GM19025 (cell line): ENCODE data around the gene ARL5C.
"Not testable (repeated sequence)": the region's sequence is repeated elsewhere in the genome, so short reads cannot be mapped to it uniquely, and the experiment has no call there.

Experiments used
- ATAC-seq: cut with Tn5 transposase; IDR thresholded peaks from one replicate; pipeline ENCODE4 v1.9.1; 2021; ENCODE audit warnings: mild to moderate bottlenecking, low read depth, moderate library complexity; ENCODE audit not compliant: unreplicated experiment

The ARL5C gene

DNA sequence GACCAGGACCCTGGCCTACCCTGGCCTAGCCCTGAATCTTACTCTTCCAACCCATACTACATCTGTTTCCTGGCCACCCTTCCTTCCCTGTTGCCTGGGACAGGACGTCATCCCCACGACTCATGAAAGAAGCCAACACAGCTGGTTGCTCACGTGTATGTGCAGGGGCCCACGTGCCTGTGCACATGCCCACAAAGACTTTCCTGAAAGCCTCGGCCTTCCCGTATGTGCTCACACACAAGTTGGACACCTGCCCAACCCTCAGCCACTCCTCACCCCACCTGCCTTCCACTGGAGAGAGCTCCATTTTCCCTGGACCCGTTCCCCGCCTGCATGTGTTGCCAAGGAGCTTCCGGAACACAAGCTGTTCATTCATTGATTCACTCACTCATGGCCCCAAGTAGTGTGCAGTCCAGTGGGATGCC, 21.5 kb downstream of the ARL5C start:
- no peak for ATAC-seq

DNA sequence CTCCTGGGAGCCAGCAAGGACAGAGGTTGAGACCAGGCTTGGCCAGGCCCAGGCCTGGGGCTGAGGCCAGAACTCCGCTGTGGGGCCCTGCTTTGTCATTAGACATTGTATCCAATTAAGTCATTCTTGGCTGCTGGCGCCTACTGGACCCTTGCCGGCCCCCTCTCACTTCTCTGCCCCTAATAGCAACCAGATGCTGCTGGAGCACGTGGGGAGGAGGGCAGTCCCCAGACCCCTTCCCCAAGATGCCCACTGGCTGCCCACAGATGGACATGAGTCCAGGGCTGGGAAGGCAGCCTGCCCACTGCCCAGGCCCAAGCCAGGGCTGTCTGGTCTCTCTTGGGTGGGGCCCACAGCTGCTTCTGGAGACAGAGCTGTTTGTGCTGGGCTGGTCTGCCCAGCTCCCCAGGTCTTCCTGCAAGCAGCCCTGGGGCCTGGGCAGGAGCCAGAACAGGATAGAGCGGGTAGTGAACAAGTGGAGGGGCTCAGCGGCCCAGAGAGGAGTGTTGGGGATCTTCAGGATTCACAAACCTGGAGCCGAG, 22.3 kb downstream of the ARL5C start:
- ATAC-seq: no peak

DNA sequence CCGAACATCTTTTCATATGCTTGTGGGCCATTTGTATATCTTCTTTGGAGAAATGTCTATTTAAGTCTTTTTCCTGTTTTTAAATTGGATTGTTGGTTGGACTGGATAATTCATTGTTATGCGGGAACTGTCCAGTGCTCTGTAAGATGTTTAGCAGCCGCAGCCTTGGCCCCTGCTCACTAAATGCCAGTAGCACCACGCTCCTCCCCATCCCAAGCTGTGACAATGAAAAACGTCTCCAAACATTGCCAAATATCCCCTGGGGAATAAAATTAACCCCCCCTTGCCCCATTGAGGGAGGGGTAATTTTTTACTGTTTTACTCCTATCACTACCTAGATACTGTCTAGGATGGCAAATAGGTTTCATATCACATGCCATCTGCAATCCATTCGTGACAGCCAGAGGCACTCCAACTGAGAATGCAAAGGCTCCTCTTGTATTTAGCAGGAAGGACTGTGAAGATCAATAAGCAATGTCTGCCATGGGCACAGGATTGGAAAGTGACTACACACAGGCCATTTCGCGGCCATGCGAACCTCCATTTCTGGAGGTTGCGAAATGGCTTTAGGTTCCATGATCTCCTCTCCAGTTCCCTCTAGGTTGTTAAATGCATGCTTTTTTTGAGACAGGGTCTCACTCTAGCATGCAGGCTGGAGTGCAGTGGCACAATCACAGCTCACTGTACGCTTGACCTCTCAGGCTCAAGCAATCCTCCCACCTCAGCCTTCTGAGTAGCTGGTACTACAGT, 23.9 kb downstream of the ARL5C start:
- no peak for ATAC-seq

DNA sequence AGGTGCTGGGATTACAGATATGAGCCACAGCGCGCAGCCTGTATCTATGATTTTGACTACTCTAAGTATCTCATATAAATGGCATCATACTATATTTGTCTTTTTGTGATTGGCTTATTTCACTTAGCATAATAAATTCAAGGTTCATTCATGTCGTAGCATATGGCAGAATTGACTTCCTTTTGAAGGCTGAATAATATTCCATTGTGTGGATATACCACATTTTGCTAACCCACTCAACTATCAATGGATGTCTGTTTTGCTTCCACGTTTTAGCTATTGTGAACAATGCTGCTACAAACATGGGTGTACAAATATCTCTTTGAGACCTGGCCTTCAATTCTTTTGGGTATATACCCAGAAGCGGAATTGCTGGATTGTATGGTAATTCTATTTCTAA, 24.7 kb downstream of the ARL5C start:
- ATAC-seq: no peak

DNA sequence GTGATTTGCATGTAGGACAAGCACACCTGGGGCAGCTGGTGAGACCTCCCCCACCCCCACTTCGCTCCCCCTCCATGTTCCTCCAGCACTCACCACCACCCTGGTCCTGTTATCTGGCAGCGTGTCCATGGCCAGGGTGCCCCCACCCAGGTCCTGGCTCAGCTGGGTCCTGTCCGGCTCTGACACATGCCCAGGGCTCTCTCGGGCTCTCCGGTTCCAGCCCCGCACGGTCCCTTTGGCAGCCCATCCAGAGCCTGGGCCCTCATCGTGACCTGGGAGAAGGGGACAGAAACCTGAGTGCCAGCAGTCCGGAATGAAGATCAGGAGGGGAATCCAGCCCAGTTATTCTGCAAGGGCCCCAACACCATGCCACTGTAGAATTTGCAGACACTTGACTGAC, 26.4 kb downstream of the ARL5C start:
- ATAC-seq: no peak

DNA sequence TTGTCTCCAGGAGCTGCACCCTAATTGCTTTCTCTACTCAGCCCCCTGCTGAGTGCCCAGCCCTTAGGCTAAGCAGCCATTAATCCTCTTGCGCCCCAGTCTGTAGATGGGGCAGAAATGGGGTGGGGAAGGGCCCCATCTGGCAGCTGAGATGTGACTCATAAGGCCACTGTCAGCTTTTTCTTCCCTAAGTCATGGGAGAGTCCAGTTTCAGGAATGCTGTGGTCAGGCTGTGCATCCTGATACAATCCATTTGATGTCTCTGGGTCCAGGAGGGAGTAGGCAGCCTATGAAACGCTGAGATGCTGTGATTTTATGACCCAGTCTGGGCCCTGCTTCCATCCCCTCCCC, 26.8 kb downstream of the ARL5C start:
- no peak for ATAC-seq

DNA sequence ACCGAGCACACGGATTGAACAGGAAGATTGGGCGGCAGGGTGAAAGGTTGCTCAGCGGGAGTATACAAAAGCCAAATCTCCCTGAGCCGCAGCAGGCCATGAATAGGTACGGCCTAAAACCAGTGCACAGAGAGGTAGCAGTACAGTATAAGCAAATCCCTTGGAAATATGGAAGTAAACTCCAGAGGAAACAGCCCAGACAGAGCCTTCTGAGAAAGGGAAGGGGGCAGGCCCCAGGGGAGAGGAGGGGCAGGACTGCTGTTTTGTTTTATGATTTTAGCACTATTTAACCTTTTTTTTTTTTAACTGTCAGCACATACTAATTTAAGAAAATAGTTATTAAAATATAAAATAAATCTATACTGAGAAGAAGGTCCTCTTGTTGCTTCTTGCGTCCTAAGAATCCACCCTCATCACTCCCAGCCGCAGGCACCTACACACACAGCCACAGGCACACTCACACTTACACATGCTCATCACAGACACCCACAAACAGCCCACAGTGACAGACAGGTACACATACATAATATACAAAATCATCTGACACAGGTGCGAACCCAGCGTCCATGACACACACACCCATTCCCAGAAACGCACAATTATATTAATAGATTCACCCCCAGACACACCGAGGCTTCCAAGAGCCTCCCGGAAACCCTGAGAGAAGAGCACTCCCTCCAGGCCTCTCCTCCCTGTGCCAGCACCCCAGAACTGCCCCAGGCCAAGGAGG, 27.4 kb downstream of the ARL5C start:
- no peak for ATAC-seq

DNA sequence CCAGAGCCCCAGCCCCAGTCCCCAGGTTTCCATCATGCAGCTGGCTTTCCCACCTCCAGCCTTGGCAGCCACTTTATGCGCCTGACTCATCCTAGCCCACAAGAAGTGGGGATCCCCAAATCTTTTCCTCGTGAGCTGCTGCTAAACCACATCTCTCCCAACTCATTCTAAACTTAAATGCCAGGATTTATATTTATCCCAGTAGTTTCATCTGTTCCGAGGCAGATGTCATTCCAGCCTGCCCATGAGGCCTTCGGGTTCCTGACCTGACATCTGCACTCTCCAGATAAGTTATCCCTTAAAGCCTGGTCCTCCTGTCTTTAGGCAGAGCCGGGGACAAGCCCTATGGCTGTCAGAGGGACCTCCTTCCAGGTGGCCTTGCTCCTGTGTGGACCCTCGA, 31.1 kb downstream of the ARL5C start:
- ATAC-seq: no peak

DNA sequence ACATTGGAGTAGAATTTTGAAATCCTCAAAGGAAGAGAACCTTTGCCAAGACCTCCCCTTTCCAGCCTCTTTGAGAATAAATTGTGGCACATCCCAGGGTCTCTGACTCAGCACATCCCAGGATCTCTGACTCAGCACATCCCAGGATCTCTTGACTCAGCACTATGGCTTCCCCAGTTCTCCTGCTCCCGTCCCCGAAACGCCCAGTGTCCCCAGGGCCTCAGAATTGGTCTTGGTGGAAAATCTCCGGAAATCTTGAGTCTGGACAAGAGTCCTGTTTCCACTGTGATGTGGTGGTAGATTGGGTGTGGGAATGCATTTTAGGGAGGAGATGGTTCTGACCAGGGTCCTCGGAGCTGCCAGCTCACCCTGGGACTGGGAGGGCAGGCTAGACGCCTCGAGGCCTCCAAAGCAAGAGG, 33.8 kb downstream of the ARL5C start:
- ATAC-seq: no peak

DNA sequence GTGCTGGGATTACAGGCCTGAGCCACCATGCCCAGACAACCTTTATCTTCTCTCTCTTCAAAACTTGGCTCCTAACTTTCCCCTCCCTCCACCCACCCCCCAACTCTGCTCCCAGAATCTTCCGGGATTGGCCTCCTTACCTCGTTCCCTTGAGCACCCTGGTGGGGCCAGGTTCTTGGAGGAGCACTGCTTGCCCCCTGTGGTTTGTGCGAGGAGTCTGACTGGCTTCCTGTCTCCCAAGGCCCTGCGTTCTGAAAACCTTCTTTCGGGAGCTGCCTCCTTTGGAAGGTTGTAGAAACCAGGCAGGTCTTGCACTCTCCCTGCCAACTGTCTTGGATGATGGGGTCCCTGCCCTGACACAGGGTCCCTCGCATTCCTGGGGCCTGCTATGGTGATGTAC, 34.3 kb downstream of the ARL5C start:
- no peak for ATAC-seq

DNA sequence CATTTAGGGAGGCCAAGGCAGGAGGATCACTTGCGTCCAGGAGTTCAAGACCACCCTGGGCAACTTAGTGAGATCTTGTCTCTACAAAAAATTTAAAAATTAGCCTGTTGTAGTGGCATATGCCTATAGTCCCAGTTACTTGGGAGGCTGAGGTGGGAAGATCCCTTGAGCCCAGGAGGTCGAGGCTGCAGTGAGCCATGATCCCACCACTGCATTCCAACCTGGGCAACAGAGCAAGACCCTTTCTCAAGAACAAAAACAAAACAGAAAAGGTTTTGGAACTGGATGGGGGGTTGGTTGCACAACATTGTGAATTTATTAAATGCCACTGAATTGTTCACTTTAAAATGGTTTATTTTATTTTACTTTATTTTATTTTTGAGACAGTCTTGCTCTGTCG, 35.8 kb downstream of the ARL5C start:
- no peak for ATAC-seq

DNA sequence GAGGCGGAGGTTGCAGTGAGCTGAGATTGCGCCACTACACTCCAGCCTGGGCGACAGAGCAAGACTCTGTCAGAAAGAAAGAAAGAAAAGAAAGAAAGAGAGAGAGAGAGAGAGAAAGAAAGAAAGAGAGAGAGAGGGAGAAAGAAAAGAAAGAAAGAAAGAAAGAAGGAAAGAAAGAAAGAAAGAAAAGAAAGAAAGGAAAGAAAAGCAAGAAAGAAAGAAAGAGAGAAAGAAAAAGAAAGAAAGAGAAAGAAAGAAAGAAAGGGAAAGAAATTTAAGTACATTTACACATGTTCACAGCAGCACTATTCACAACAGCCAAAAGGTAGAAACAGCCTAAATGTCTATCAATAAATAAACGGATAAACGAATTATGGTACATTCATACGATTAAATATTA, 36.4 kb downstream of the ARL5C start:
- ATAC-seq: not testable (repeated sequence)

DNA sequence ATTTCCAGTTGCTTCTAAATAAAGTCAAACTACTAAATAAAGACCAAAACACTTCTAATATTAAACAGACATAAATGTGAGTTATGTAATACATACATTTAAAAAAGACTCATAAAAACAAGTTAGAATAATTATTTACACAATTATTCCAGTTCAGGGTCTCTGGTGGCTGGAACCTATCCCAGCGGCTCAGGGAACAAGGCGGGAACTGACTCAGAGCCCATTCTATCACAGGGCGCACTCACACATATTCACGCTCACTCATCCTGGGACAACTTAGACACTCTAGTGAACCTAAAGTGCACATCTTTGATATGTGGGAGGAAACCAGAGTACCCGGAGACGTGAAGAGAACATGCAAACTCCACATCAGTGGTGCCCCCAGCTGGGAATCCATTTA, 39.5 kb downstream of the ARL5C start:
- ATAC-seq: no peak

DNA sequence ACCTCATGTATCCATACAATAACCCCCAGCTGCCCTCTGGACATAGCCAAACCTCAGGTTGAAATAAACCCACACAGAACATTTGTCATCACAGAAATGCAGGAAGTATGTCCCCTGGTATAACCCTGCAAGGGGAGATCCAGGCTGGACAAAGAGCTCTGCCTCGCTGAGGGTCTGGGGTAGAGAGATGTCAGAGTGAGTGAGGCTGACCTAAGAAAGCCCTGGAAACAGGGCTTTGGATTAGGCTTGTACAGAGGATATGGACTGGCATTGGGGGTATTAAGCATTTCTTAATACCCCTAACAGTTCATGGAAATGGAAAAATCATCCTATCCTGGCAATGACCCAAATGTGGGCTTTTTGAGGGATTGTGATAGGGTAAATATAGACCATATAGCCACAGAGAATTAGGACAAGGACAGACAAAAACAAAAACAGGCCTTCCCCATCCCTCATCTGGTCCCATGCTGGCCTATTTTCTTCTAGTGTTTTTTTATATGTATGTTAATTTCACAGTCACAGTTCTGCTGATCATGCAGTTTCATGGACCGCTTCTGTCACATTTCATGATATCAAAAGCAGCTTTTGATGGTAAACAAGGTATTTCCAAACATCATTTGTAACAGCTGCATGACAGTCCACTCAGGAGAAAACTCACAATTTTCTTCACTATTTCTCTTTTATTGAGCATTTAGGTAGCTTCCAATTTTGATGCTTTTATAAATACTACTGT, 40.7 kb downstream of the ARL5C start:
- ATAC-seq: no peak

DNA sequence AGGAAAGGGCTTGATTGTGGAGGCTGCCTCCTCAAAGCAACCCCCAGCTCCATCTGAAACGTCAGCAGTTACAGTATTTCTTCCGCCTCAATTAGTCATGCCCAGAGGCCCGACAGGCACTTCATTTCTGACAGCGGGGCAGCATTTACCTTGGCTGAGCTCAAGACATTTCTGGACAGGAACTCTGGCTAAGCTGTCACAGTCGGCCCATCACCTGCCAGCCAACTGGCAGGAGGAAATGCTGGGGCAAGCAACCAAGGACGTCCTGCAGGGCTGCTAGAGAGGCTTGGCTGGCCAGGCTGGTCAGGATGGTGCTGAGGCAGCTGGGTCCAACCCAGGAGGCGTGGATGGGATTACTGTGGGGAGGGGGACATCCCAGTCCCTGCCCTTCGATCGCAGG, 42.3 kb downstream of the ARL5C start:
- ATAC-seq: no peak

DNA sequence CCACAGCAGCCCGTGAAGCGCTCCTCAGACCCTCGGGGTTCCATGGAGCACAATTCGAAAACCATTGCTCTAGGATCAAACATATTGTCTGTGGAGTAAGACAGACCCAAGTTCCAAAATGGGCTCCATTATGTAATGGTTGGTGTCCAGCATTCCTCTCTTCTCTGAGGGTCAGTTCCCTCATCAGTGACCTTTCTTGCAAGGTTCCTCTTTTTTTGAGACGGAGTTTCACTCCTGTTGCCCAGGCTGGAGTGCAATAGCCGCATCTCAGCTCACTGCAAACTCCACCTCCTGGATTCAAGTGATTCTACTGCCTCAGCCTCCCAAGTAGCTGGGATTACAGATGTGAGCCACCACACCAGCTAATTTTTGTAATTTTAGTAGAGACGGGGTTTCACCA, 43.0 kb downstream of the ARL5C start:
- no peak for ATAC-seq

DNA sequence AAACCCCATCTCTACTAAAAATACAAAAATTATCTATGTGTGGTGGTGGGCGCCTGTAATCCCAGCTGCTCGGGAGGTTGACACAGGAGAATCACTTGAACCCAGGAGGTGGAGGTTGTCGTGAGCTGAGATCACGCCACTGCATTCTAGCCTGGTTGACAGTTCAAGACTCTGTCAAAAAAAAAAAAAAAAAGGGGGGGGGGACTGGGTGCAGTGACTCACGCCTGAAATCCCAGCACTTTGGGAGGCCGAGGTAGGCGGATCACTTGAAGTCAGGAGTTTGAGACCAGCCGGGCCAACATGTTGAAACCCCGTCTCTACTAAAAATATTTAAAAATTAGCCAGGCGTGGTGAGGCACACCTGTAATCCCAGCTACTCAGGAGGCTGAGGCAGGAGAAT, 44.0 kb downstream of the ARL5C start:
- not testable (repeated sequence) for ATAC-seq

DNA sequence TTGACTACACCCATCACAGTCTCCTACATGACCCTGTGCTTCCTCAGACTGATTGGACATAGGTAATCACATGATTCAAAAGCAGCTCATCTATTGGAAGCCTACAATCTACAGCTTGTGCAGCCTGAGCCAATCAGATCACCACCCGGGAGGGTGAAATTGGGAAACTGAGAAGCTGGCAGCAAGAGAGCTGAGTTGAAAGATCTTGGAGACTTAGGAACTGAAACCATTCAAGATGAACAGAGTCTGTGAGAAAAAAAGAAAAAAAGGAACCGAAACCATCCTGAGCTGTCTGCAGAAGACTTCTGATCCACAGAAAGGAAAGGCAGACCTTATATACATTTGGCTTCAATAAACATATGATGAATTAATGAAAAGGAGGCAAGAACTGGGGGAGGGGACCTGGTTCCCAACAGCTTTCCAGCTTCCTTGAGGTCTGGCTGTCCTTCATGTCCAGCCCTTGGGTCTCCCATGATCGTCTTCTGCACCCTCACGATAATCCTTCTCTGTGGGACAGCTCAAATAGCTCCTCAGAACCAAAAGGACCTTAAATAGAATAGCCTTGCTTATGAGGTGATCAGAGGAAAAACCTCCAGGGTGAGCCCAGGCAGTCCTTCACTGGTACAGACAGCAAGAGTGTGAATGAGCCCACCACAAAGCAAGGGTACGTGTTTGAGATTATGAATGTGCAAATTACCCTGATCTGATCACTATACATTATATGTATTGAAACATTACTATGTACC, 47.1 kb downstream of the ARL5C start:
- ATAC-seq: peak; percentile 53

DNA sequence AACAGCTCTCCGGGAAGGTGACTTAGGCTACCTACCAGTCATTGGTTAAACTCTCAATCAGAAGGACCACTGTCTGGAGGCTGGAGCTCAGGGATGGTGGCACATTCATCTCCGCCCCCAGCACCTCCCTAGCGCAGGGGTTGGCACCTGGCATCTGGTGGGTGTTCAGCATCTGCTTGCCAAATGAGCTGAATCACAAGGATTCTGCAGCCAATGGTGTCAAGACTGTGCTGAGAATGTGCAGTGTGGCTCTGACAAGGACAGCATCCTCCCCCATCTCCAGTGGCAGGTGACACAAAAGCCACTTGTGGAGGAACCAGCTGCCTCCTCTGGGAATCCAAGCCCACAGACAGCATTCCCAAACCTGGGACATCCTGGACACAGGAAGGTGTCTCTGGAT, 49.7 kb downstream of the ARL5C start:
- ATAC-seq: no peak

DNA sequence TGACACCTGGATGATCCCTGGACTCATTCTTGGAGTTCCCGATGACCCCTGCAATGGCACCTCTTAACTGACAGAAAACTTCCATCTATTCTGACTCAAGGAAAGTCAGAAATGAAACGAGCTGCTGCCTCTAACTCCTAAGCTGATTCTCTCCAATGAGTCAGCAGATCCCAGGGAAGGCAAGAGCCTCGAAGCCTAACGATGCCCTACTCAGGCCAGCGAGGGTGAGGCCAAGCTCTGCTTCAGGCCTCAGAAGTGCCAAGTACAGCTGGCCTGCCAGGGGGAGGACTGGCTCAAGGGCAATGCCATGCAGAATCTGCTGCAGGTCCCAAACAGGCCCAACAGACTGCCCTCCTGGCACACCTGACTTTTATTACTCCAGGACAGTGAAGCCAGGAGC, 50.8 kb downstream of the ARL5C start:
- no peak for ATAC-seq

DNA sequence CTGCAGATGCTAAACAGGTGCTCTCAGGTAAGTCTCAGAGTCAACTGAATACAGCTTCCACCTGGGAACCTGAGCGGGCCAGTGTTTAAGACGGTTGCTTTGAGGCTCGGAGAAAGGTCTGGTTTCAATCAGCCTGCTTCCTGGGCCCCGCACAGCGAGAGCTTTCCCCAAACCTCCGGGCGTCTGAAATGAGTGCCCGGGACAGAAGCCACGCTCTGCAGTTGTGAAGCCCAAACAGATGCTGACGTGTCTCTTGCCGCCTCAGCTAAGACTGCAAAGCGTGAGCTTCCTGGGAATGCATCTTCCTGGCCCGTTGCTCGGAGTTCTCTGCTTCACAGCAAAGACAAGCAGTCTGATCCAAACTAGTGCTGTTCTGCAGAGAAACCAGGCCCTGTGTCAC, 51.2 kb downstream of the ARL5C start:
- ATAC-seq: no peak
